ENCODE measurements around the gene SLCO4A1.

DNA sequence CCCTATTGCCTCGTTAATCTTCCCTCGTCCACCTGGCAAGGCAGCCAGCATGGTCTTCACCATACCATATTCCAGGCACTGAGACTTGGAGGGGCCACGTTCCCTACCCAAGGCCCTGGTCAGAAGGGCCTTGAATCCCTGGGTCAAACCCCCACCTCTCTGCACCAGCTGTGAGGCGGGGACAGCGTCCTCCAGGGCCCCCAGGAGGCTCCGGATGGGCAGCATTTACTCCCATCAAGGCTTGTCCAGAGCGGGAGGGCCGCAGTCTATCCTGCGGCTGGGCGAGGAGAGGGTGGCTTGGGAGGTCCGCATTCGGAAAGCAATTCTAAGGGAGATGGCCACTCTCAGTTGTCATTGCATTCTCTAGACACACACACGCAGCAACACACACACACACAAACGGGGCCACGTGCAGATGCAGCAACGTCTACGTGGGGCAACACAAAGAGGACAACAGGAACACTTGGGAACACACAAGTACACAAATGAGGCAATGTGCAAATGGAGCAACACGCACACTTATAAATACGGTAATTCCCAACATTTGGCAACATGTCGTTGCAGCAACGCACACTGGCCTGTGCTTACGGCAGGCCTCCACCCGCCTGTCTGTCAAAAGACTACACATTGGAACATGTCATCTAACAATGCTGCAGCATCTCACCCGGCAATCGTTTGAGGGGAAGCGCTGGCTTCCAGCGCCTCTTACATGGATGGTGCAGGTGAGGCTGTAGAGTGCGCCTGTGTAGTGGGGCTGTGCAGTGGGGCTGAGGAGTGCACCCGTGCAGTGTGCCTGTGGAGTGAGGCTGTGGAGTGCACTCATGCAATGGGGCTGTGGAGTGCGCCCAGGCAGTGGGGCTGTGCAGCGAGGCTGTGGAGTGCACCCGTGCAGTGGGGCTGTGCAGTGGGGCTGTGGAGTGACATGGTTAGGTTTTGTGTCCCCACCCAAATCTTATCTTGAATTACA lies 53.4 kb downstream of the SLCO4A1 start:
- TF ChIP-seq, protein P1, sequence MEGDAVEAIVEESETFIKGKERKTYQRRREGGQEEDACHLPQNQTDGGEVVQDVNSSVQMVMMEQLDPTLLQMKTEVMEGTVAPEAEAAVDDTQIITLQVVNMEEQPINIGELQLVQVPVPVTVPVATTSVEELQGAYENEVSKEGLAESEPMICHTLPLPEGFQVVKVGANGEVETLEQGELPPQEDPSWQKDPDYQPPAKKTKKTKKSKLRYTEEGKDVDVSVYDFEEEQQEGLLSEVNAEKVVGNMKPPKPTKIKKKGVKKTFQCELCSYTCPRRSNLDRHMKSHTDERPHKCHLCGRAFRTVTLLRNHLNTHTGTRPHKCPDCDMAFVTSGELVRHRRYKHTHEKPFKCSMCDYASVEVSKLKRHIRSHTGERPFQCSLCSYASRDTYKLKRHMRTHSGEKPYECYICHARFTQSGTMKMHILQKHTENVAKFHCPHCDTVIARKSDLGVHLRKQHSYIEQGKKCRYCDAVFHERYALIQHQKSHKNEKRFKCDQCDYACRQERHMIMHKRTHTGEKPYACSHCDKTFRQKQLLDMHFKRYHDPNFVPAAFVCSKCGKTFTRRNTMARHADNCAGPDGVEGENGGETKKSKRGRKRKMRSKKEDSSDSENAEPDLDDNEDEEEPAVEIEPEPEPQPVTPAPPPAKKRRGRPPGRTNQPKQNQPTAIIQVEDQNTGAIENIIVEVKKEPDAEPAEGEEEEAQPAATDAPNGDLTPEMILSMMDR (IDR thresholded peaks at IDR 0.05; ENCODE audit: low read depth, low read length, poor library complexity, severe bottlenecking) = no peak
- TF ChIP-seq EZH2phosphoT487 (IDR thresholded peaks at IDR 0.05; ENCODE audit: borderline replicate concordance, low read length) = no peak

Measured in DOHH2 (cell line).